Activated CD8-positive, alpha-beta T cell treated with anti-CD3 and anti-CD28 coated beads, Interleukin-2, amount 10 ng/mL, durations not matched to agents 7 days and 5 days (primary cell): ENCODE measurements around the gene HACL1. TPM values are rescaled to one million over a fixed set of nuclear protein-coding genes. Genes with fewer than 3 reads are reported as not detected.

Experiments used
- ATAC-seq: fragments of 150-1000 bp; cut with Tn5 transposase; one replicate; pipeline ENCODE4 v1.10.0; 2021; ENCODE audit warnings: moderate library complexity
- CTCF ChIA-PET: fragments of 350-600 bp; sonication (Branson Sonifier 250); formaldehyde crosslinking; loops from one replicate; lab custom pipeline; 2021; ENCODE audit warnings: antibody characterized with exemption; lab: Charles Lee
- POLR2A ChIA-PET: fragments of 350-600 bp; sonication (Branson Sonifier 250); formaldehyde crosslinking; loops from one replicate; lab custom pipeline; 2021; ENCODE audit warnings: antibody characterized with exemption; lab: Charles Lee
- DNase-seq: peaks from one replicate; pipeline ENCODE4 v3.0.0-alpha.2; 2020
- H3K27ac Mint-ChIP-seq: one replicate; pipeline ENCODE4 v1.8.0; 2021; ENCODE audit warnings: mild to moderate bottlenecking, mixed read lengths
- H3K27me3 Mint-ChIP-seq: one replicate; pipeline ENCODE4 v1.8.0; 2021; ENCODE audit warnings: low read depth, mixed read lengths
- H3K36me3 Mint-ChIP-seq: one replicate; pipeline ENCODE4 v1.8.0; 2021; ENCODE audit warnings: low read depth, mixed read lengths
- H3K4me1 Mint-ChIP-seq: one replicate; pipeline ENCODE4 v1.8.0; 2021; ENCODE audit warnings: low read depth, mixed read lengths
- H3K4me3 Mint-ChIP-seq: one replicate; pipeline ENCODE4 v1.8.0; 2021; ENCODE audit warnings: mild to moderate bottlenecking, mixed read lengths
- H3K9me3 Mint-ChIP-seq: one replicate; pipeline ENCODE4 v1.8.0; 2022; ENCODE audit warnings: mixed read lengths; ENCODE audit not compliant: insufficient read depth
- total RNA-seq, 2 experiments: library from RNA; stranded (reverse); gene quantifications; one replicate each; pipeline ENCODE4 v1.2.3, GENCODE V29; 2021

HACL1 gene
- total RNA-seq: 10 to 100 TPM; 23.9 to 24.9 TPM

GRCh38 chr3:15601399-15602145 lies at the start of gene HACL1, which contains the start of gene BTD:
TSS of gene HACL1 (minus strand) at chr3:15601569. CDS start at chr3:15601463, 106 bp downstream.
TSS of gene BTD (plus strand) at chr3:15601745. CDS start at chr3:15635440, 33,695 bp downstream.
- peak; percentile 99 for DNase-seq
- ChIA-PET CTCF (interaction anchor here (0.6 to 1.5 kb wide), 6 partner anchors 11 to 210 kb away, joined by 3 to 4 read pairs (median 3); no protein-coding TSS in a partner anchor), POLR2A (interaction anchor here (1.2 to 1.3 kb wide), 6 partner anchors 34 to 396 kb away, joined by 3 to 6 read pairs (median 3); partner anchors contain the start of genes ANKRD28 and CAPN7)
- Mint-ChIP-seq H3K27ac (peak within 1 kb of the TSS; percentile 90), H3K4me1 (peaks cover 29% of the 10 kb centered on the region), H3K4me3 (peak within 1 kb of the TSS; percentile 99), H3K27me3 (no peaks in the 10 kb centered on the region), H3K9me3 (no peaks in the 10 kb centered on the region), H3K36me3 (peaks cover 41% of the 10 kb centered on the region)
- ATAC-seq: peak; percentile 94

- Mint-ChIP-seq H3K4me1 (peaks cover 48% of the 10 kb centered on the region), H3K27ac (no peak overlapping the region), H3K27me3 (peaks cover 22% of the 10 kb centered on the region), H3K9me3 (peaks cover 6% of the 10 kb centered on the region), H3K4me3 (no peak overlapping the region), H3K36me3 (peaks cover 19% of the 10 kb centered on the region)
- ChIA-PET POLR2A (no interaction called here), CTCF (interaction anchor here (0.6 to 2.7 kb wide), 2 partner anchors 19 to 875 kb away, joined by 3 to 12 read pairs; no protein-coding TSS in a partner anchor)
- no peak for DNase-seq
- ATAC-seq: no peak
These were observed 48.5 kb upstream of the HACL1 start for GRCh38 chr3:15649858-15650257.

- Mint-ChIP-seq H3K4me3 (no peak overlapping the region), H3K27me3 (peaks cover 22% of the 10 kb centered on the region), H3K36me3 (peaks cover 18% of the 10 kb centered on the region), H3K27ac (peak overlapping the region; percentile 50), H3K9me3 (peaks cover 6% of the 10 kb centered on the region), H3K4me1 (peaks cover 48% of the 10 kb centered on the region)
- ATAC-seq: no peak
- DNase-seq: no peak
- CTCF ChIA-PET: interaction anchor here (0.6 to 2.7 kb wide), 3 partner anchors 19 to 875 kb away, joined by 3 to 12 read pairs (median 3); no protein-coding TSS in a partner anchor
- POLR2A ChIA-PET: no interaction called here
These were observed 48.0 kb upstream of the HACL1 start for GRCh38 chr3:15649341-15649740.

GRCh38 chr3:15647611-15648167 lies 46.3 kb upstream of the HACL1 start:
- Mint-ChIP-seq H3K27ac (peak overlapping the region; percentile 79), H3K9me3 (peaks cover 6% of the 10 kb centered on the region), H3K36me3 (peaks cover 18% of the 10 kb centered on the region), H3K4me3 (peak overlapping the region; percentile 46), H3K4me1 (peaks cover 48% of the 10 kb centered on the region), H3K27me3 (peaks cover 17% of the 10 kb centered on the region)
- DNase-seq (peak; percentile 87), ATAC-seq (peak; percentile 94)
- POLR2A ChIA-PET: no interaction called here
- CTCF ChIA-PET: interaction anchor here (0.7 to 2.7 kb wide), 5 partner anchors 17 to 442 kb away, joined by 3 to 12 read pairs (median 3); partner anchors contain the start of gene CAPN7

- peak overlapping the region; percentile 46 for H3K4me3 Mint-ChIP-seq
- H3K4me1 Mint-ChIP-seq: peaks cover 48% of the 10 kb centered on the region
- DNase-seq (no peak), ATAC-seq (peak; percentile 45)
- CTCF ChIA-PET: interaction anchor here (0.7 to 2.7 kb wide), 5 partner anchors 16 to 441 kb away, joined by 3 to 12 read pairs (median 3); partner anchors contain the start of gene CAPN7
- peaks cover 6% of the 10 kb centered on the region for H3K9me3 Mint-ChIP-seq
- peaks cover 20% of the 10 kb centered on the region for H3K36me3 Mint-ChIP-seq
- POLR2A ChIA-PET: no interaction called here
- peak overlapping the region; percentile 79 for H3K27ac Mint-ChIP-seq
- peaks cover 15% of the 10 kb centered on the region for H3K27me3 Mint-ChIP-seq
These were observed 45.6 kb upstream of the HACL1 start for GRCh38 chr3:15646851-15647511.

- Mint-ChIP-seq H3K36me3 (peaks cover 20% of the 10 kb centered on the region), H3K27ac (no peak overlapping the region), H3K4me1 (peaks cover 52% of the 10 kb centered on the region), H3K27me3 (peaks cover 15% of the 10 kb centered on the region), H3K4me3 (no peak overlapping the region), H3K9me3 (peaks cover 6% of the 10 kb centered on the region)
- DNase-seq: no peak
- CTCF ChIA-PET: interaction anchor here (0.5 to 1.3 kb wide), 4 partner anchors 10 to 166 kb away, joined by 3 read pairs; no protein-coding TSS in a partner anchor
- POLR2A ChIA-PET: no interaction called here
- no peak for ATAC-seq
These were observed 44.6 kb upstream of the HACL1 start for GRCh38 chr3:15645740-15646501.

- peaks cover 6% of the 10 kb centered on the region for H3K9me3 Mint-ChIP-seq
- H3K4me3 Mint-ChIP-seq: no peak overlapping the region
- POLR2A ChIA-PET: no interaction called here
- ATAC-seq: no peak
- peaks cover 52% of the 10 kb centered on the region for H3K4me1 Mint-ChIP-seq
- no peak for DNase-seq
- H3K27me3 Mint-ChIP-seq: peaks cover 12% of the 10 kb centered on the region
- no peak overlapping the region for H3K27ac Mint-ChIP-seq
- CTCF ChIA-PET: interaction anchor here (1.0 to 1.3 kb wide), 2 partner anchors 9 to 15 kb away, joined by 3 read pairs; no protein-coding TSS in a partner anchor
- peaks cover 17% of the 10 kb centered on the region for H3K36me3 Mint-ChIP-seq
These were observed 43.9 kb upstream of the HACL1 start for GRCh38 chr3:15645246-15645645.

GRCh38 chr3:15638891-15639262 lies 37.5 kb upstream of the HACL1 start:
- Mint-ChIP-seq H3K27ac (no peak overlapping the region), H3K4me3 (no peak overlapping the region), H3K9me3 (no peaks in the 10 kb centered on the region), H3K36me3 (peaks cover 1% of the 10 kb centered on the region), H3K4me1 (peaks cover 37% of the 10 kb centered on the region), H3K27me3 (no peaks in the 10 kb centered on the region)
- no peak for ATAC-seq
- ChIA-PET CTCF (no interaction called here), POLR2A (no interaction called here)
- DNase-seq: no peak

- Mint-ChIP-seq H3K27me3 (no peaks in the 10 kb centered on the region), H3K36me3 (peaks cover 1% of the 10 kb centered on the region), H3K4me3 (no peak overlapping the region), H3K27ac (no peak overlapping the region), H3K4me1 (peaks cover 37% of the 10 kb centered on the region), H3K9me3 (no peaks in the 10 kb centered on the region)
- ChIA-PET POLR2A (no interaction called here), CTCF (interaction anchor here (1.0 to 12.9 kb wide), 3 partner anchors 37 to 171 kb away, joined by 3 to 207 read pairs (median 5); no protein-coding TSS in a partner anchor)
- DNase-seq (no peak), ATAC-seq (no peak)
These were observed 37.0 kb upstream of the HACL1 start for GRCh38 chr3:15638193-15638890.

GRCh38 chr3:15637131-15637951 lies 36.0 kb upstream of the HACL1 start:
- no peak for DNase-seq
- Mint-ChIP-seq H3K4me3 (no peak overlapping the region), H3K4me1 (peaks cover 37% of the 10 kb centered on the region), H3K9me3 (no peaks in the 10 kb centered on the region), H3K27me3 (no peaks in the 10 kb centered on the region), H3K27ac (peak overlapping the region; percentile 54), H3K36me3 (peaks cover 1% of the 10 kb centered on the region)
- peak; percentile 37 for ATAC-seq
- CTCF ChIA-PET: interaction anchor here (1.0 to 12.9 kb wide), 3 partner anchors 36 to 172 kb away, joined by 3 to 207 read pairs (median 5); no protein-coding TSS in a partner anchor
- POLR2A ChIA-PET: no interaction called here
